Right atrium auricular region (tissue), 2 donors: ENCODE measurements around the gene SMIM14. TPM values are rescaled to one million over a fixed set of nuclear protein-coding genes. Genes with fewer than 3 reads are reported as not detected.
A peak's percentile ranks its signal among the peaks of the same experiment; 100 is the strongest.

Experiments
- DNase-seq: peaks from one replicate; pipeline ENCODE4 v3.0.0-alpha.2; 2019; ENCODE audit warnings: low spot score
- H3K27ac ChIP-seq, 2 donors: fragments of 200-600 bp; sonication (generic); 1 replicate in 1 of 2; 2 replicates in 1 of 2; pipeline ENCODE4 v1.5.1; 2016 to 2019
- H3K27me3 ChIP-seq, 2 donors: fragments of 200-600 bp; sonication (generic); one replicate each; pipeline versions ENCODE4 v1.5.1 to v1.6.0; 2017 to 2019
- H3K36me3 ChIP-seq: fragments of 200-600 bp; sonication (generic); one replicate; pipeline ENCODE4 v1.5.1; 2016
- H3K4me1 ChIP-seq, 2 donors: fragments of 200-600 bp; sonication (generic); one replicate each; pipeline versions ENCODE4 v1.5.1 to v1.6.0; 2017 to 2019
- H3K4me3 ChIP-seq, 2 donors: fragments of 200-600 bp; sonication (generic); 1 replicate in 1 of 2; 2 replicates in 1 of 2; pipeline ENCODE4 v1.5.1; 2017 to 2019; ENCODE audit warnings: mild to moderate bottlenecking in 1 of 2, moderate library complexity in 1 of 2
- H3K9me3 ChIP-seq, 2 donors: fragments of 200-600 bp; sonication (generic); one replicate each; pipeline ENCODE4 v1.5.1; 2019
- total RNA-seq, 2 donors: library from RNA; depleted of rRNA; stranded (reverse); fragments of >200 nt; gene quantifications; one replicate each; pipeline ENCODE4 v1.1.0, GENCODE V29; 2016
- TF ChIP-seq, protein P1 (sequence below), 2 donors: fragments of 200-600 bp; sonication (generic); IDR thresholded peaks; one replicate each; pipeline ENCODE4 v1.5.1; 2019; ENCODE audit warnings: antibody characterized with exemption in 2 of 2

Gene SMIM14
- total RNA-seq, 2 donors from 2014 or later = 15.2 to 16.6 TPM

DNA sequence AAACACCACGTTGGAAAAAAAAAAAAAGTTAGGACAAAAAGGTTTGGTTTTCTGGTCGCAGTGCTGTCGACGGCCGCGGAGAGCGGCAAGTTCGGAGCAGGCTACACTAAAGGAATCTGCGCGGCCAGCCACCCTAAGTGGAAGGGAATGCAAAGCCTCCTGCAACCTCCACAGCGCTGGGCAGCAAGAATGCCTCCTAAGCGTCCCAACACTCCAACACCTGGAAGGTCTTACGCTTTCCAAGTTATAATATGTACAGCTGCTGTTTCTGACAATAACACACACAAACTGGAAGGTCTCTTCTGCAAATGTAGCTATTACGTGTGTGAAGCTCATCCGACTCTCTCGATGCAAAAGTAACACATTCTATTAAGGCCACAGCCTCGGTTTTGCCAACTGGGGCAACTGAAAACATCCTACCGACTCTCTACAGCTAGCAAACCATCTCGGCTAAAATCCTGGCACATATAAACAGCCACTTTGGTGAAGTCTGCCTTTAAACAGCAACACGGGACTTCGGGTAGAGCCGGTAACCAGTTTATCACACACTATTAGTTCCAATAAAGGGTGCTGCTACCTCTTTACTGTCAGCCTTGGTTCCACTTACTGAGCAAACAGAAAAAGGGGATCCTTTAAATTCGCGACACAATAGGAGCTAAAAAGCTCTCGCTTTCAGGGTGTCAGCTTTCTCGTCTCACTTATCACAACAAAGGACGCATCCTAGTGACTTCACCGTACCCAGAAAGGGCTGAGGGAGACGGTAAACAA is 895 bp downstream of the SMIM14 start:
- peak; percentile 68 for DNase-seq
- no peaks in the 10 kb centered on the region for H3K27me3 ChIP-seq
- peaks cover 0 to 27% of the 10 kb centered on the region in 2 donors for H3K4me1 ChIP-seq
- H3K36me3 ChIP-seq = no peaks in the 10 kb centered on the region
- no peaks in the 10 kb centered on the region for H3K9me3 ChIP-seq
- H3K4me3 ChIP-seq = peak overlapping the region; percentile 70 to 78
- H3K27ac ChIP-seq = peak overlapping the region; percentile 98 to 99
- TF ChIP-seq, protein P1, sequence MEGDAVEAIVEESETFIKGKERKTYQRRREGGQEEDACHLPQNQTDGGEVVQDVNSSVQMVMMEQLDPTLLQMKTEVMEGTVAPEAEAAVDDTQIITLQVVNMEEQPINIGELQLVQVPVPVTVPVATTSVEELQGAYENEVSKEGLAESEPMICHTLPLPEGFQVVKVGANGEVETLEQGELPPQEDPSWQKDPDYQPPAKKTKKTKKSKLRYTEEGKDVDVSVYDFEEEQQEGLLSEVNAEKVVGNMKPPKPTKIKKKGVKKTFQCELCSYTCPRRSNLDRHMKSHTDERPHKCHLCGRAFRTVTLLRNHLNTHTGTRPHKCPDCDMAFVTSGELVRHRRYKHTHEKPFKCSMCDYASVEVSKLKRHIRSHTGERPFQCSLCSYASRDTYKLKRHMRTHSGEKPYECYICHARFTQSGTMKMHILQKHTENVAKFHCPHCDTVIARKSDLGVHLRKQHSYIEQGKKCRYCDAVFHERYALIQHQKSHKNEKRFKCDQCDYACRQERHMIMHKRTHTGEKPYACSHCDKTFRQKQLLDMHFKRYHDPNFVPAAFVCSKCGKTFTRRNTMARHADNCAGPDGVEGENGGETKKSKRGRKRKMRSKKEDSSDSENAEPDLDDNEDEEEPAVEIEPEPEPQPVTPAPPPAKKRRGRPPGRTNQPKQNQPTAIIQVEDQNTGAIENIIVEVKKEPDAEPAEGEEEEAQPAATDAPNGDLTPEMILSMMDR (IDR thresholded peaks at IDR 0.05) = no peak

DNA sequence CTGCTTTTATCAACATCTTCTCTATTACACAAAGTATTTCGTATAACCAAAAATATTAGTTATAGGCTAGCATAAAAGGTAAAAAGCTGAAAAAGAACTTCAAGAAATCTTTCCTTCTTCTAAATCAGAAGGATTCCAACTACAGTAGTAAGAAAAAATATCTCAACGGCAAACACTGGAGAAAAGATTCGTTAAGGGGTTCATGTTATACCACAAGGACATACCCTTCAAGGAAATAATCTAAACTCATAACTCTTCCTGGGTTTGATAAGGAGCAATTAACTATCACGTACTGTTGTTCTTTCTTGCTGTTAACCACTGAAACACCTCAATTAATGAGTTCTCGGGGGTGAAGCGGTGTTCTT is 1.5 kb downstream of the SMIM14 start:
- H3K4me1 ChIP-seq = peaks cover 0 to 27% of the 10 kb centered on the region in 2 donors

DNA sequence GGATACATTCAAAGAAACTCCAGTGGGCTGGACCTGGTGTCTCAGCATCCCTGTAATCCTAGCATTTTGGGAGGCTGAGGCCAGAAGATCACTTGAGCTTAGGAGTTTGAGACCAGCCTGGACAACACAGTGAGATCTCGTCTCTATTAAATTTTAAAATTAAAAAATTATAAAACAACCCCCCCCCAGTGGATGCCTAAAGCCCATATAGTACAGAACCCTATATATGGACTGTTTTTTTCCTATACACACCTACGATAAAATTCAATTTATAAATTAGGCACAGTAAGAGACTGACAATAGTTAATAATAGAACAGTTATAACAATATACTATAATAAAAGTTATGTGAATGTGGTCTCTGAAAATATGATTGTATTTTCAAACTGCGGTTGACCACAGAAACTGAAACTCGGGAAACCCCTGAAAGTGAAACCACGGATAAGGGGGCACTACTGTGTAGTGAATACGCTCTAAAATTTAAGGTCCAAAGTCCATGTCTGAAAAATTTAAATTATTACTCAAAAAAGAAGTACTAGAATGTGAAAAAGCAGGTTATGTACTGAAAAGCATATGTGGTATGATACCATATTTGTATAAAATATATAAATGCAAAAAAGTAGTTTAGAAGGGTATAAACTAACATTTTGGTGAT is 2.0 kb downstream of the SMIM14 start:
- Histone ChIP-seq H3K9me3 (no peaks in the 10 kb centered on the region), H3K4me1 (peaks cover 0 to 27% of the 10 kb centered on the region in 2 donors), H3K36me3 (no peaks in the 10 kb centered on the region), H3K27me3 (no peaks in the 10 kb centered on the region), H3K4me3 (peak overlapping the region; percentile 70 to 78), H3K27ac (peak overlapping the region; percentile 98 to 99)
- TF ChIP-seq, protein P1 (IDR thresholded peaks at IDR 0.05) = no peak
- DNase-seq = no peak

More for the DNA sequence above, 1.5 kb downstream of the SMIM14 start:
- H3K27ac ChIP-seq = peak overlapping the region; percentile 98 to 99
- no peak for DNase-seq
- peak overlapping the region; percentile 70 to 78 for H3K4me3 ChIP-seq
- H3K27me3 ChIP-seq = no peaks in the 10 kb centered on the region
- no peaks in the 10 kb centered on the region for H3K9me3 ChIP-seq
- no peaks in the 10 kb centered on the region for H3K36me3 ChIP-seq
- TF ChIP-seq, protein P1 (IDR thresholded peaks at IDR 0.05) = no peak

DNA sequence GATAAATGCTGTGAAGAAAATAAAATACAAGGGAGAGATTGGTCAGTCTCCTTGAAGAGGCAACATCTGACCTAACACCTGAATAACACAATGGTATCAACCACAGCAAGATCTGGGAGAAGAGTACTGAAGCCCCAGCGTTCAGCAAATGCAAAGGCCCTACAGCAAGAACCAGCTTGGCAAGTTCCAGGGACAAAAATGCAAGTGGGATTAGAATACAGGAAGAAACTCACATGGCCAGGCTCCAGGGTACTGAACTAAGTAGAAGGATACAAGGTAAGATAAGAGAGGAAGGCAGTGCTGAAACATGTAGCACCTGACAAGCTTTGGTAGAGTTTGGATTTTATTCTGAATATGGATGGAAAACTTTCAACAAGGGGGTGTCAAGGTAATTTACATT is 3.6 kb downstream of the SMIM14 start:
- no peaks in the 10 kb centered on the region for H3K36me3 ChIP-seq
- peaks cover 0 to 24% of the 10 kb centered on the region in 2 donors for H3K4me1 ChIP-seq
- no peak for DNase-seq
- H3K27me3 ChIP-seq = no peaks in the 10 kb centered on the region
- no peak overlapping the region for H3K4me3 ChIP-seq
- TF ChIP-seq, protein P1 (IDR thresholded peaks at IDR 0.05) = no peak
- no peaks in the 10 kb centered on the region for H3K9me3 ChIP-seq
- peak overlapping the region in 1 of 2 donors; percentile 11 for H3K27ac ChIP-seq

DNA sequence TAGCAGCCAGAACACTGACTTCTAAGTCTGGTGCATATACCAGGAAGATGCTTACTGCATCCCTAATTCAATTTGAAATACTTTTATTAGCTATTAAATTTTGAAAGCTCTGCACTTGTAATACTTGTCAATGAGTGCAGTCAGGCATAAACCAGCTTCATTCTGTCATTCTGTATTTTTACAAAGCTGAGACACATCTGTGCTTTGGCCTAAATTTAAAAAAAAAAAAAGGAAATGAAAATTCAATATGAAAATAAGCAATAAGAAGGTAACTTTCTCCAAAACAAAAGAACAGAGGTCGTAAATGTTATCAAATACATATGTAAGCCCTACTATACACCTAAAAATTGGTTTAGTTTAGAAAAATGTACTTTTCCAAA is 7.0 kb downstream of the SMIM14 start:
- Histone ChIP-seq H3K4me1 (peaks cover 0 to 17% of the 10 kb centered on the region in 2 donors), H3K27me3 (no peaks in the 10 kb centered on the region), H3K4me3 (no peak overlapping the region), H3K36me3 (no peaks in the 10 kb centered on the region), H3K9me3 (no peaks in the 10 kb centered on the region), H3K27ac (no peak overlapping the region)
- DNase-seq = no peak
- TF ChIP-seq, protein P1 (IDR thresholded peaks at IDR 0.05) = no peak
